Activated CD4-positive, alpha-beta T cell treated with anti-CD3 and anti-CD28 coated beads for 24 hours (primary cell): Measurements from ENCODE around the gene ASAP3.
"Not testable (repeated sequence)": the region's sequence is repeated elsewhere in the genome, so short reads cannot be mapped to it uniquely, and the experiment has no call there.

Experiments
- DNase-seq, 2 donors: peaks; one replicate each; pipeline ENCODE4 v3.0.0-alpha.2; 2020; ENCODE audit warnings: low read depth in 2 of 2

ASAP3 gene

DNA sequence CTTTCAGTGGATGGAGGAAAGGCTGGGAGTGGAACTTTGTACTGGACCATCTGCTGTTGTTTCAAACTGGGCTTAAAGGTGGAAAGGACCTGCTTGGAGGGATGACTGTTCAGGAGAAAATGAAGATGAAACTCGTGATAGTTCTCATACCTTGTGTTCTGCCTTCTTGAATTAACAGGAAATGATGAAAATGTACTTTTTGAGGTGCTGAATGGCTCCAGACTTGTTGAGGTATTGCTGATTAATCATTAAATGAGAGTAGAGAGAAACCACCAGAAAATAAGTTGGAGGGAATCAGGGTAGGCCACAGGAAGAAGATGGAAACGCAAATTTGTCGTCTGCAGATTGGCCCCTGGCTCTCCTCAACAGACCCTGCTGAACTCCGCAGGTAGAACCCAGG lies 88.1 kb downstream of the ASAP3 start:
- DNase-seq = no peak

- no peak for DNase-seq
Measured at GRCh38 chr1:23395154-23395724, 88.7 kb downstream of the ASAP3 start.

- DNase-seq = no peak
Measured at GRCh38 chr1:23394684-23395083, 89.3 kb downstream of the ASAP3 start.

DNA sequence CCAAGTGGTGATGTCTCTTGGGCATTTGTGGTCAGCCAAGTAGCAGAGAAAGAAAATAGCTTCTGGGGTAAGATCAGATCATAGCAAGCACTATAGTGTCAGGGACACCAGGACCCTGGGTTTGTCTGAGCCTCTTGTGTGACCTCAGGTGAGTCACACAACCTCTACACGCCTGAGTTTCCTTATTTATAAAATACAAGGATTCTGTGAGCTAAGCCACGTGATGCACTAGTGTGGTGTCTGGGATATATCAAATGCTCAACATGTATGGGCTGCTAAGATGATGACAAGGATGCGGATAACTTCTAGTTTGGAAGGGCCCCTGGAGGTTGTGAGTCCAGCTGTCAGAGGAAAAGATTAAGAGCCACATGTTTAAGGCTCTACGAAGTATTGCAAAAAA lies 89.8 kb downstream of the ASAP3 start:
- no peak for DNase-seq

DNA sequence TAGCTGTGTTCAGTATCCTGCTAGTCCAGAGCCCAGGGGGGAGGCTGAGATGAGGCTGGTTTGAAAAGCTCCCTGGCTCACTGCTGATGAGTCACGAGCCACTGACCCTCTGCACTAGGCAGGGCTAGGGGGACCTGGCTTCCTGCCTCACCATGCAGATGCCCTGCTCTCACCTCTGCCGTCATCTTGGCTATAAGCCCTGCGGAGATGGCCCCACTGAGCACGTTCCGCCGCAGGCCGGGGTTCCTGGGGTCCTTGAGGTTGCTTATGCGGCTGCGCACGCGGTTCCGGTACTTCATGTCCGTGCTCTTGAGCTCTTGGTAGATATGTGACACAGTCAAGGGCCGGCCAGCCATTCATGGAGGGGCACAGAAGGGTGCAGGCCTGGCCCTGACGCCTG lies 90.3 kb downstream of the ASAP3 start:
- no peak for DNase-seq

GRCh38 chr1:23392125-23392855 lies 91.7 kb downstream of the ASAP3 start:
- no peak for DNase-seq

DNA sequence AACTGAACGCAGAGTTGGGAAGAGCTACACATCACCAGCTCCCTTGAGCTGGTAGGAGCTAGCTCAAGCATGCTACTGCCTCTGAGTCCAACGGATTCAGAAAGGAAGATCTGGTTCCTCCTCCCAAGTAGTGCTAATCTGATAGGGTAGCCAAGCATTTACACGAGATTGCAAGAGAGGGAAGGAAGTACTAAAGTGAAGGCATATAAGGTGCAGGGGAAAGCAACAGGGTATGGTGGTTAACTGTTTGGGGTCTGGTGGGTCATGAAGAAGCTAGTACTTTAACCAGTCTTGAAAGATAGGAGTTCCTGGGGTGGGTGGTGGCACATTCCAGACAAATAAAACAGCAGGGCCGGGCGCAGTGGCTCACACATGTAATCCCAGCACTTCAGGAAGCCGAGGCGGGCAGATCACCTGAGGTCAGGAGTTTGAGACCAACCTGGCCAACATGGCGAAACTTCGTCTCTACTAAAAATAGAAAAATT lies 94.1 kb downstream of the ASAP3 start:
- no peak for DNase-seq

DNA sequence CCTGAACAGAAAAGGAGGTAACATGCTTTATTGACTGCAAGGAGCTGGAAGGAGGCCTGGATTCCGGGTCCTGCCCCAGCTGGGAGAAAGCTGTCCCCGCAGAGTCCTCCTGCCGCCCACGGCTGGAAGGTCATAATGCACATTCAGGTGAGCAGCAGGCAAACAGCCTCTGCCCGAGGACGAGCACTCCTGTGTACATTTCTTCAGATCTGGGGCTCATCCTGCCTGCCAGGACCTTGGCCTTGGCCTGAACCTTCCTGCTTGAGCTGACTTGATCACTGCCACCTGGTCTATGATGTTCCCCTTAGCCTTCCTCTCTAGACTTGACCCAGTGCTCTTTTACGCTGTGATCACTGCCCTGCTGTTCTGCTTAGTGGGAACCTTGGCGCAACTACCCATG lies 96.5 kb downstream of the ASAP3 start:
- DNase-seq = no peak

GRCh38 chr1:23385119-23385621 lies 98.8 kb downstream of the ASAP3 start:
- DNase-seq = no peak

- no peak for DNase-seq
Measured at GRCh38 chr1:23384312-23385058, 99.5 kb downstream of the ASAP3 start.

GRCh38 chr1:23383577-23384311 lies 100.2 kb downstream of the ASAP3 start:
- no peak for DNase-seq

DNA sequence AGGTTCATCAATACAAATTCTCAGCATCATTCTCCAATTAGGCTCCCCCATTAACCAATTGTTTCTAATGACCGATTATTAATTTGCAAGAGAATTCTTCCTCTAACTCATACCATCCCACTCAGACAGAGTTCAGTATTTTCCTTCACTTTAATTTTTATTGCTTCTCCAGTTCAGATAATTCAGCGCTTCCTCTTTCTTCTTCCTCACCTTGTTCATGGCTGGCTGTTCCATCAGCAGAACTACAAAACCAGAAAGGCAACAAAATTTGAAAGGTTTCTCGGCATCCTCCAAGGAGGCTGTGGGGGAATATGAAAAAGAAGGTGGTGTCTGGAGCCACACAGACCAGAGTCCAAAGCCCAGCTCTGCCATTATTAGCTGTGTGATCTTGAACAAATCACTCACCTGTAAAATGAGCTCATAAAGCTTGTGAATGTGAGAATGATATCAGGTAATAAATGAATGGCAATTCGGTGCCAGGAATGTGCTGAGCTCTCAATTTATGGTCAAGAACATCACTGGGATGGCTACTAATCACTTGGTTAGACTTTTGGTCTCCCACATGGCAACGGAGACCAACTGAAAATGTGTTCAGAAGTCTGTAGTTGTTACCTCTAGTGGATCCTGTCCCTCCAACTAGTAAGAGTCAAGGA lies 102.6 kb downstream of the ASAP3 start:
- DNase-seq = no peak

DNA sequence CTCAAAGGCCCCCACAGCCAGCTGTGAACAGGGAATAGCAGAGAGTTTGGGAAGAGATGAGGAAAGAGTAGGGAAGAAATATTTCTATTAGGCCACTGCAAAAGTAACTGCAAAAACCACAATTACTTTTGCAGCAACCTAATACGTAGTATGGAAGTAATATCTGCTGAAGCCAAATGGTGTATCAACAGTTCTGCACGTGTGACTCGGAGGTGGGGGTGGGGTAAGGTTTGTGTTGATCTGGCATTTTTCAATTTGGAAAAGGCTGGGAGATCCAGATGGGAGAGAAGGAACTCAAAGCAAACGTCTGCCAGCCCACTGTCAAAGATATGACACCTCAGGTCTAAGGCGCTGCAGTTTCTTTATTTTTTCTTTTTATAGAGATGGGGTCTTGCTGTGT lies 103.3 kb downstream of the ASAP3 start:
- DNase-seq = no peak

DNA sequence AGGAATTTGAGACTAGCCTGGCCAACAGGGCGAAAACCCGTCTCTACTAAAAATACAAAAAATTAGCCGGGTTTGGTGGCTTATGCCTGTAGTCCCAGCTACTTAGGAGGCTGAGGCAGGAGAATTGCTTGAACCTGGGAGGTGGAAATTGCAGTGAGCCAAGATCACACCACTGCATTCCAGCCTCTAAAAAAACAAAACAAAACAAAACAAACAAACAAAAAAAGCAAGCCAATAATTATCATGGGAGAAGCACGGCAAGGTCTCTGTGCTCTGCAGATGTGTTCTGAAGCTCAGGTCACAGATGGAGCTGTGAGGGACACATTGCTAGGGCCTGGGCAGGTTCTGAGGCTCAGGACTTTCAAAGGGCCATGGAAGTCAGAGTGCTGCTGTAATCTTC lies 103.7 kb downstream of the ASAP3 start:
- not testable (repeated sequence) for DNase-seq
